Neural cell (in vitro differentiated cells): ENCODE measurements around the gene VARS1. TPM values are rescaled to one million over a fixed set of nuclear protein-coding genes. Genes with fewer than 3 reads are reported as not detected.
A peak's percentile ranks its signal among the peaks of the same experiment; 100 is the strongest.
"Not testable (repeated sequence)": the region's sequence is repeated elsewhere in the genome, so short reads cannot be mapped to it uniquely, and the experiment has no call there.

Source experiments
- H2AFZ ChIP-seq: fragments of 200-600, 300-800 bp; sonication (generic), shearing (Covaris generic); 2 replicates; pipeline ENCODE4 v1.6.0; 2014; ENCODE audit warnings: low read depth, mild to moderate bottlenecking, antibody characterized with exemption, low read length, moderate library complexity
- H3F3A ChIP-seq: fragments of 200-600 bp; shearing (Covaris generic); 2 replicates; pipeline ENCODE4 v1.6.1; 2016; ENCODE audit warnings: mild to moderate bottlenecking, moderate library complexity, mixed read lengths, antibody characterized with exemption, low read length; ENCODE audit not compliant: insufficient read depth, poor library complexity, severe bottlenecking
- H3K27ac ChIP-seq: fragments of 200-600, 300-800 bp; sonication (generic), shearing (Covaris generic); 2 replicates; pipeline ENCODE4 v1.5.1; 2014; ENCODE audit warnings: mild to moderate bottlenecking, low read length, moderate library complexity
- H3K27me3 ChIP-seq: fragments of 300-800, 200-600 bp; sonication (generic), shearing (Covaris generic); 2 replicates; pipeline ENCODE4 v1.6.0; 2014; ENCODE audit warnings: mild to moderate bottlenecking, low read depth, low read length, moderate library complexity; ENCODE audit not compliant: insufficient read depth
- H3K36me3 ChIP-seq: fragments of 300-800, 200-600 bp; sonication (generic), shearing (Covaris generic); 2 replicates; pipeline ENCODE4 v1.5.1; 2014; ENCODE audit warnings: mild to moderate bottlenecking, antibody characterized with exemption, low read length, moderate library complexity; ENCODE audit not compliant: insufficient read depth
- H3K4me2 ChIP-seq: fragments of 300-800, 200-600 bp; sonication (generic), shearing (Covaris generic); 2 replicates; pipeline ENCODE4 v1.6.0; 2014; ENCODE audit warnings: mild to moderate bottlenecking, low read length
- H3K4me3 ChIP-seq: fragments of 300-800, 200-600 bp; sonication (generic), shearing (Covaris generic); 2 replicates; pipeline ENCODE4 v1.5.1; 2014; ENCODE audit warnings: mild to moderate bottlenecking, low read length, moderate library complexity
- H3K79me2 ChIP-seq: fragments of 200-600 bp; shearing (Covaris generic); replicated peaks from 2 replicates; pipeline ENCODE4 v1.6.0; 2014; ENCODE audit warnings: mild to moderate bottlenecking, low read length, moderate library complexity; ENCODE audit not compliant: insufficient read depth
- H3K9ac ChIP-seq: fragments of 300-800, 200-600 bp; sonication (generic), shearing (Covaris generic); 2 replicates; pipeline ENCODE4 v1.6.1; 2016; ENCODE audit warnings: mild to moderate bottlenecking, low read length, mixed read lengths
- H3K9me2 ChIP-seq: fragments of 200-600 bp; shearing (Covaris generic); 2 replicates; pipeline ENCODE4 v1.6.1; 2016; ENCODE audit warnings: mild to moderate bottlenecking, low read length, mixed read lengths; ENCODE audit not compliant: insufficient read depth
- H3K9me3 ChIP-seq: fragments of 200-600, 300-800 bp; sonication (generic), shearing (Covaris generic); 2 replicates; pipeline ENCODE4 v1.6.1; 2016; ENCODE audit warnings: mild to moderate bottlenecking, mixed run types, low read length, moderate library complexity, mixed read lengths
- H4K20me1 ChIP-seq: fragments of 200-600 bp; shearing (Covaris generic); 2 replicates; pipeline ENCODE4 v1.6.1; 2016; ENCODE audit warnings: mild to moderate bottlenecking, mixed run types; ENCODE audit not compliant: insufficient read depth
- CTCF ChIP-seq: fragments of 450-650 bp; IDR thresholded peaks from 2 replicates; pipeline ENCODE4 v1.5.1; 2014; ENCODE audit warnings: antibody characterized with exemption, mild to moderate bottlenecking, moderate library complexity; ENCODE audit not compliant: poor library complexity, severe bottlenecking
- EP300 ChIP-seq: fragments of 450-650 bp; conservative IDR thresholded peaks from 2 replicates; pipeline ENCODE4 v1.6.1; 2014; ENCODE audit warnings: antibody characterized with exemption, mild to moderate bottlenecking, moderate library complexity; ENCODE audit not compliant: poor library complexity, severe bottlenecking
- EZH2 ChIP-seq: fragments of 200-600, 300-800 bp; shearing (Covaris generic), sonication (generic); IDR thresholded peaks from 2 replicates; pipeline ENCODE4 v1.6.1; 2014; ENCODE audit warnings: antibody characterized with exemption, low read length, borderline replicate concordance, mild to moderate bottlenecking; ENCODE audit not compliant: insufficient read depth, poor library complexity, severe bottlenecking
- POLR2AphosphoS5 ChIP-seq: IDR thresholded peaks from 2 replicates; pipeline ENCODE4 v1.6.1; 2012
- RAD21 ChIP-seq: fragments of 450-650 bp; conservative IDR thresholded peaks from 2 replicates; pipeline ENCODE4 v1.6.1; 2014; ENCODE audit warnings: antibody characterized with exemption, mild to moderate bottlenecking, moderate library complexity
- REST ChIP-seq: IDR thresholded peaks from 2 replicates; pipeline ENCODE4 v1.6.1; 2012; ENCODE audit warnings: borderline replicate concordance
- SMC3 ChIP-seq: fragments of 450-650 bp; conservative IDR thresholded peaks from 2 replicates; pipeline ENCODE4 v1.6.1; 2014; ENCODE audit warnings: antibody characterized with exemption, mild to moderate bottlenecking, moderate library complexity; ENCODE audit not compliant: poor library complexity
- TAF1 ChIP-seq: IDR thresholded peaks from 2 replicates; pipeline ENCODE4 v1.6.1; 2012; ENCODE audit warnings: low read depth
- polyA plus RNA-seq: library from polyadenylated mRNA; depleted of rRNA; stranded (reverse); fragments of >200 nt; gene quantifications from 2 replicates; pipeline ENCODE4 v1.2.3, GENCODE V29; 2014

VARS1 gene
- polyA plus RNA-seq, 1 donor from 2014 or later = 40.9 TPM

- TF ChIP-seq REST = no peak
- H3K4me3 ChIP-seq = peak overlapping the region; percentile 100
- no peaks in the 10 kb centered on the region for H3K27me3 ChIP-seq
- no peaks in the 10 kb centered on the region for H3K9me3 ChIP-seq
- H3K9me2 ChIP-seq = no peaks in the 10 kb centered on the region
- H3F3A ChIP-seq = no peaks in the 10 kb centered on the region
- H4K20me1 ChIP-seq = no peaks in the 10 kb centered on the region
- H3K36me3 ChIP-seq = no peaks in the 10 kb centered on the region
- peak overlapping the region; percentile 89 for H3K9ac ChIP-seq
- H3K4me2 ChIP-seq = peak overlapping the region; percentile 100
- H3K27ac ChIP-seq = peak overlapping the region; percentile 62
- peak overlapping the region; percentile 53 for H2AFZ ChIP-seq
- H3K79me2 ChIP-seq = peaks cover 18% of the 10 kb centered on the region
These were observed 511 bp downstream of the VARS1 start for GRCh38 chr6:31794866-31795615.

- Histone ChIP-seq H3K9me3 (no peaks in the 10 kb centered on the region), H3K27me3 (no peaks in the 10 kb centered on the region), H3K9ac (peak overlapping the region; percentile 89), H3K27ac (peak overlapping the region; percentile 62), H3F3A (no peaks in the 10 kb centered on the region), H3K79me2 (peaks cover 18% of the 10 kb centered on the region), H2AFZ (peak overlapping the region; percentile 53), H3K4me3 (peak overlapping the region; percentile 100), H3K4me2 (peak overlapping the region; percentile 100), H3K36me3 (no peaks in the 10 kb centered on the region), H3K9me2 (no peaks in the 10 kb centered on the region), H4K20me1 (no peaks in the 10 kb centered on the region)
- TF ChIP-seq EZH2 = no peak
- no peak for TF ChIP-seq CTCF
- TF ChIP-seq RAD21 = no peak
- no peak for TF ChIP-seq EP300
- TF ChIP-seq SMC3 = peak; percentile 13
- TF ChIP-seq REST = peak; percentile 21
- TF ChIP-seq TAF1 = no peak
- no peak for TF ChIP-seq POLR2AphosphoS5
These were observed 1.2 kb downstream of the VARS1 start for GRCh38 chr6:31794294-31794865.

- Histone ChIP-seq H3K4me2 (peak overlapping the region; percentile 100), H3K9ac (peak overlapping the region; percentile 89), H3K4me3 (peak overlapping the region; percentile 100), H3K79me2 (peaks cover 18% of the 10 kb centered on the region)
- H3K9me3 ChIP-seq, H3F3A ChIP-seq, H2AFZ ChIP-seq, H3K27ac ChIP-seq, H3K9me2 ChIP-seq, H3K36me3 ChIP-seq, H4K20me1 ChIP-seq, H3K27me3 ChIP-seq: not testable (repeated sequence)
These were observed 1.7 kb downstream of the VARS1 start for GRCh38 chr6:31793927-31794245.
